NCI-H2029 (cell line): ENCODE results near the gene MSI2.

Experiments used
- DNase-seq: peaks from one replicate; lab custom pipeline; 2025; lab: John Stamatoyannopoulos, UW

MSI2 gene

GRCh38 chr17:57395721-57396321, 139.5 kb downstream of the MSI2 start:
- DNase-seq: no peak

GRCh38 chr17:57396511-57396921, 140.2 kb downstream of the MSI2 start:
- DNase-seq: peak; percentile 64

- DNase-seq: no peak
Observed at GRCh38 chr17:57397402-57397801, 141.1 kb downstream of the MSI2 start.

- no peak for DNase-seq
Observed at GRCh38 chr17:57399690-57400089, 143.4 kb downstream of the MSI2 start.

GRCh38 chr17:57400648-57401047, 144.3 kb downstream of the MSI2 start:
- no peak for DNase-seq

GRCh38 chr17:57401556-57402488, 145.5 kb downstream of the MSI2 start:
- no peak for DNase-seq

- DNase-seq: no peak
Observed at GRCh38 chr17:57402681-57403180, 146.4 kb downstream of the MSI2 start.

GRCh38 chr17:57403236-57403635, 146.9 kb downstream of the MSI2 start:
- no peak for DNase-seq

GRCh38 chr17:57404073-57404472, 147.8 kb downstream of the MSI2 start:
- DNase-seq: no peak

GRCh38 chr17:57404795-57405490, 148.6 kb downstream of the MSI2 start:
- no peak for DNase-seq

GRCh38 chr17:57405491-57406072, 149.3 kb downstream of the MSI2 start:
- DNase-seq: no peak

GRCh38 chr17:57406131-57406980, 150.0 kb downstream of the MSI2 start:
- no peak for DNase-seq

GRCh38 chr17:57406981-57407286, 150.6 kb downstream of the MSI2 start:
- no peak for DNase-seq

- DNase-seq: peak; percentile 75
Observed at GRCh38 chr17:57407287-57408070, 151.2 kb downstream of the MSI2 start.

GRCh38 chr17:57408071-57408811, 151.9 kb downstream of the MSI2 start:
- peak; percentile 75 for DNase-seq

GRCh38 chr17:57410169-57410568, 153.8 kb downstream of the MSI2 start:
- no peak for DNase-seq

- DNase-seq: no peak
Observed at GRCh38 chr17:57412520-57413096, 156.3 kb downstream of the MSI2 start.

- DNase-seq: no peak
Observed at GRCh38 chr17:57413848-57414651, 157.7 kb downstream of the MSI2 start.

- DNase-seq: no peak
Observed at GRCh38 chr17:57415751-57416207, 159.5 kb downstream of the MSI2 start.
